Activated CD4-positive, alpha-beta T cell treated with anti-CD3 and anti-CD28 coated beads, Interleukin-2, Interleukin-6, amounts not matched to agents 100 ng/mL and 50 ng/mL, durations not matched to agents 16 hours and 8 hours (primary cell): ENCODE results near the gene SLAMF6.
A peak's percentile ranks its signal among the peaks of the same experiment; 100 is the strongest.
"Not testable (repeated sequence)": the region's sequence is repeated elsewhere in the genome, so short reads cannot be mapped to it uniquely, and the experiment has no call there.

ENCODE experiments used
- DNase-seq: peaks from one replicate; pipeline ENCODE4 v3.0.0-alpha.2; 2020

Gene SLAMF6

DNA sequence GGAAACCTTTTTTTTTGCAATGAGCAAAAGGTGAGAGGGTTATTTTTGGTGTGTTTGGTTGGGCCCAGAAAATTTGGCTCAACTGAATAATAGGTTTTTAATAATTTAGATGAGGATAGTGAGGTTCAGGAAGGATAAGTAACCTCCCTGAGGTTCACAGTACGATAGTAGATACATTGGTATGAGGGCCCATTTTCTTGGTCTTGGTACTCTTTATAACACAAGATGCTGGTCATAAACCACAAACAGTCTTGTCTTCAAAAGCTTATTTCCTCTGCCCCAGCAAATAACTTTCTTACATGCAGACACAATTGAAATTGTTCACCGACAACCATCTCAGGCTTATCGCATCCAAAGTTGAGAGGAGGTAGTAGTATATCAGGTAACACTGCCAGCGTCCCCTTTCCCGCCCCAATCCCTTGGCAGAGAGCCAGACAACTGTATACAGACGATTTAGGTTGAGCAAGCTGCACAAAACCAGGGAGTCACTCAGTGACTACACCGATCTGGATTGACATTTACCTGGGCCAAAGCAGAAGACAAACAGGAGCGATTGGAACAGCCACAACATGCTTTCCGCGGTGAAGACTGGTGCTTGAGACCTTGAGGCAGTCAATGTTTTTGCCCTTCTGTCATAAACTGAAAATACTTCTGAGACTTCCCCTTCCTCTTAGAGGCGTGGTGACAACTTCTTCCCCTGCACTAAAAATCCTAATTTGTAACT, at the start of gene SLAMF6:
SLAMF6 (minus strand) TSS at position 634 of the 724 bp plus-strand sequence; CDS start at position 571, 63 bp downstream.
- DNase-seq = peak; percentile 63

DNA sequence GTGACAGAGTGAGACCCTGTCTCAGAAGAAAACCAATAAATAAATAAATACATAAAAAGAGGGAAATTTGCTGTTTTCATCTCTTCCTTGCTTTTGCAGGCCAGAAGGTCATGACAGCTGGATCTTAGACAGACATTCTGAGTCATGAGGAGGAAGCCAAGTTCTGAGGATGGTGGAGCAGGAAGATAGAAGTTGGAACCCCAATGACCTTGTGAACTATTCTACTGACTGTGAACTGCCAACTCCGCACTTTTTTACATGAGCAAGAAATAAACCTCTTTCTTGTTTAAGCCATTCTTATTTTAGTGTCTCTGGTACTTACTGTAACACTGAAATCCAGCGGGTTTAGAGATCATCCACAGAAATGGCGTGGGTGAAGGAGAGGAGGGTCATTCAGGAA, 47.8 kb upstream of the SLAMF6 start:
- no peak for DNase-seq

- DNase-seq = no peak
These were observed 46.8 kb upstream of the SLAMF6 start for GRCh38 chr1:160569806-160570205.

DNA sequence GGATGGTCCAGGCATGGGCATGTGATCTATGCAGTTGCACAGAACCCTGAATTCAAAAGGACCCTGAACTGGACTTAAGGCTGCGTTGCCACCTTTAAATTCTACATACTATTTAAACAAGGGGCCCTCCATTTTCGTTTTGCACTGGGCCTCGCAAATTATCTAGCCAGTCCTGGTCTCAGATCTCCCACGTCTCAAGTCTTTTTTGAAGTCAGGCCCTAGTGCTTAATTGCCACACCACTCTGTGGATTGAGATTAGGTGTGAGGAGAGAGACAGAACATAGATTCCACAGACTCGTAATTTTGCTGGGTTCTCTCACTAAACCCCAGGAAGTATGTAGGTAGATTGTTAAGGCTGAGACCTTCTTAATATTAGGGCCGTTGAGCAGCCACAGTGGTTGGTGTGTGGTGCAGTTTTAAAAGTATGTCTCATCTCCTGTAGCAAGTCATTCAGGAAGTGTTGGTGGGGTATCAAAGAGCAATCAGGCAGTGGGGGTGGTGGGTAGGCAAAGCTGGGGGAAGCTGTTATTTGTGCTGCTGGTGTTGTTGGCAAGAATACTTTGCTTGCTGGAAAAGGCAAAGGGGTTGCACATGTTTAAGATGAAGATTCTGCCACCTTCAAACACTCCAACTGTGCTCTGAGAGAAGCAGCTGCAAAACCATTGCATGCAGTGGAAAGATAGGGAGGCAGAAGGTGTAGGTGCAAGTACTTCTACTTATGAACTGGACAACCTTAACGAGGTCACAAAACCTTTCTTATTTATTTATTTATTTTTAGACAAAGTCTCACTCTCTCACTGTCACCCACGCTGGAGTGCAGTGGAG, 45.0 kb upstream of the SLAMF6 start:
- DNase-seq = peak; percentile 84

DNA sequence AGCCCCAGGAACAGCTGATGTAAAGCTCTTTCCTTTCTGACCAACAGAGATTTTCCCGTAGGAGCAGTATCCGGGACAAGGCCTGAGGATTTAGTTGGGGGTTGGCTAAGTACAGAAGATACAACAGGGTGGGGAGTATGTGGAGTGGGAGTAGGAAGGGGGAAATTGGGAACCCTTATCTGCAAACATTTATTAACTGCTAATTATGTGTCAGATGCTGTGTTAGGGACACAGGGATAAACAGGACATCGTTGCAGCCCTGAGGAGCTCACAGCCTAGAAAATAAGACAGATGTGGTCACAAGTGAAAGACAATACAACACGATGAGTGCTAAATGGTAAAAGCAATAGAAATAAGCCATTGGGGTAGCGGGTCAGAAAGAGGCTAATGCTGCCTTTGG, 44.3 kb upstream of the SLAMF6 start:
- DNase-seq = no peak

- DNase-seq = no peak
These were observed 42.5 kb upstream of the SLAMF6 start for GRCh38 chr1:160565564-160565963.

DNA sequence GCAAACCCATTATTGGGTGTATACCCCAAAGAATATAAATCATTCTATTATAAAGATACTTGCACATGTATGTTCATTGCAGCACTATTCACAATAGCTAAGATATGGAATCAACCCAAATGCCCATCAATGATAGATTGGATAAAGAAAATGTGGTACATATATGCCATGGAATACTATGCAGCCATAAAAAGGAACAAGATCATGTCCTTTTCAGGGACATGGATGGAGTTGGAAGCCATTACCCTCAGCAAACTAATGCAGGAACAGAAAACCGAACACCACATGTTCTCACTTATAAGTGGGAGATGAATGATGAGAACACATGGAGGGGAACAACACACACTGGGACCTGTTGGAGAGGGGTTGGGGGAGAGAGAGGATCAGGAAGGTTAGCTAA, 40.2 kb upstream of the SLAMF6 start:
- not testable (repeated sequence) for DNase-seq

DNA sequence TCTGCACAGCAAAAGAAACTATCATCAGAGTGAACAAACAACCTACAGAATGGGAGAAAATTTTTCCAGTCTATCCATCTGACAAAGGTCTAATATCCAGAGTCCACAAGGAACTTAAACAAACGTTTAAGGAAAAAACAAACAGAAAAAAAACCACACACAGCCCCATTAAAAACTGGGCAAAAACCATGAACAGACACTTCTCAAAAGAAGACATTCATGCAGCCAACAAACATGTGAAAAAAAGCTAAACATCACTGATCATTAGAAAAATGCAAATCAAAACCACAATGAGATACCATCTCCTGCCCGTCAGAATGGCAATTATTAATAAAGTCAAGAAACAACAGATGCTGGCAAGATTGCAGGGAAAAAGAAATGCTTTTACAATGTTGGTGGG, 39.7 kb upstream of the SLAMF6 start:
- DNase-seq = not testable (repeated sequence)

- no peak for DNase-seq
These were observed 37.8 kb upstream of the SLAMF6 start for GRCh38 chr1:160560806-160561205.

DNA sequence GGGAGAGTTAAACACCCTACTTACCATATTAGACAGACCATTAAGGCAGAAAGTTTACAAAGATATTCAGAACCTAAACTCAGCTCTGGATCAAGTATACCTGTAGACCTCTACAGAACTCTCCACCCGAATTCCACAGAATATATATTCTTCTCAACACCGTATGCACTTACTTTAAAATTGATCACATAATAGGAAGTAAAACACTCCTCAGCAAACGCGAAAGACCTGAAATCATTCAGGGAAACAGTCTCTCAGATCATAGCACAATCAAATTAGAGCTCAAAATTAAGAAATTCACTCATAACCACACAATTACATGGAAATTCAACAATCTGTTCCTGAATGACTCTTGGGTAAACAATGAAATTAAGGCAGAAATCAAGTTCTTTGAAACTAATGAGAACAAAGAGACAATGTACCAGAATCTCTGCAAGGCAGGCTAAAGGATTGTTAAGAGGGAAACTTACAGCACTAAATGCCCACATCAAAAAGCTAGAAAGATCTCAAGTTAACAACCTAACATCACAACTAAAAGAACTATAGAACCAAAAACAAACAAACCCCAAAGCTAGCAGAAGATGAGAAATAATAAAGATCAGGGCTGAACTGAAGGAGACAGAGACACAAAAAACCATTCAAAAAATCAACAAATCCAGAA, 37.1 kb upstream of the SLAMF6 start:
- DNase-seq = no peak

GRCh38 chr1:160559437-160559836, 36.4 kb upstream of the SLAMF6 start:
- DNase-seq = not testable (repeated sequence)

- no peak for DNase-seq
These were observed 35.8 kb upstream of the SLAMF6 start for GRCh38 chr1:160558660-160559380.

- DNase-seq = no peak
These were observed 30.7 kb upstream of the SLAMF6 start for GRCh38 chr1:160553778-160554177.

GRCh38 chr1:160552425-160552824, 29.4 kb upstream of the SLAMF6 start:
- no peak for DNase-seq

DNA sequence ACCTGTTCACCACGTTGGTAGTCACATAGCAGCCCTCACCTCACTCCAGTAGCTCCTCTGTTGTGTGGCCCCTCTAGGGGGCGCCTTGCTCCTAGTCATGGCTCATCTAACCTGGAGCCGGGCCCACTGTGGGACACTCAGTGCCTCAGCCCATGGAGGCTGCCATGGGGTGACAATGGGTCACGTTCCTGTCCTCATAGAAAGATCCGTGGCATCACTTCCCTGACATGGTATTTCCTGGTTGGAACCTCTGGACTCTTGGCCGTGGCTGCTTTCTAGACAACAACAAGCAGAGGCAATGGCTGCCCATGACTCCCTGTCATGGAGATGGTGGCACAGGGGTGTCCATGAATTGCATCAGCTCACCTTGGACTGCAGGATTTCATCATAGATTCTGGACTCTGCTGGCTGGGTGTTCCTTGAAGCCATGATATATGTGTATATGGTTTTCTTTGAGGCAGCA, 27.5 kb upstream of the SLAMF6 start:
- DNase-seq = peak; percentile 60

- DNase-seq = no peak
These were observed 26.6 kb upstream of the SLAMF6 start for GRCh38 chr1:160549665-160550006.

- DNase-seq = no peak
These were observed 26.1 kb upstream of the SLAMF6 start for GRCh38 chr1:160548960-160549664.

DNA sequence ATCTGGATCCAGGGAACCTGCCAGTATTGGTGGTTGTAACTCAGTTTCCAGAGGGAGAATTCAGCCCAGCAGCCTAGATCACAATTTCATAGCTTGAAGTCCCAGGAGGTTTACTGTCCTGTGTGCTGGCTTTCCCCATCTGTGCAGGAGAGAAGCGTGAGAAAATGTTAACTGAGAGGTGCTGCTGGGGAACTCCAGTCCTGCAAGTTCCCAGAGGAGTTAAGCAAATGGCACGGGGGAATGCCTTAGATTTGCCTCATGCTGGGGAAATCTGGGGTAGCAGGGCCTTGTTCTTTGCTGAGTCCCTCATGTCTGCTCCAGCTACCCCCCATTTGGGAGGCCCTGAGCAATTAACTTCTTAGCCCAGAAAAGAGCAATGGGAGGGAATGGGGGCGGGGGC, 25.1 kb upstream of the SLAMF6 start:
- no peak for DNase-seq

DNA sequence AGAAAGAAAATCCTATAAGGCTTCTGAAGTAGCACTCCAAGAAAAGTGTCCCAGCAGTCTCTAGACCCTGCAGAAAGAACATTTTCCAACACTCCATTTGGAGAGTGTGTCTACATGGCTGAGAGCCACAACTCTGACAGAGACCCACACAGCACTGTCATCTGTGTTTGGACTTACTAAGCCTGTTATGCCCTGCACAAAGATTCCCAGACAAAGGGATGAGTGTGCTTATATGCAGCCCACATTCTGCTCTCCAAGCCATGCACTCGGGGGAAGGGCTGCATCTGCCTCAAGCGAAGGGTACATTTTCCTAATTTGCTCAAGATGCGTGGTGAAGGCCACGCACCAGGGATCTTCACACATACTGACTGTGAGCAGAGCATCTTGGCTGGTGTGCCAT, 24.4 kb upstream of the SLAMF6 start:
- no peak for DNase-seq

GRCh38 chr1:160546942-160547341, 23.9 kb upstream of the SLAMF6 start:
- DNase-seq = no peak

GRCh38 chr1:160544647-160545046, 21.6 kb upstream of the SLAMF6 start:
- DNase-seq = peak; percentile 50

DNA sequence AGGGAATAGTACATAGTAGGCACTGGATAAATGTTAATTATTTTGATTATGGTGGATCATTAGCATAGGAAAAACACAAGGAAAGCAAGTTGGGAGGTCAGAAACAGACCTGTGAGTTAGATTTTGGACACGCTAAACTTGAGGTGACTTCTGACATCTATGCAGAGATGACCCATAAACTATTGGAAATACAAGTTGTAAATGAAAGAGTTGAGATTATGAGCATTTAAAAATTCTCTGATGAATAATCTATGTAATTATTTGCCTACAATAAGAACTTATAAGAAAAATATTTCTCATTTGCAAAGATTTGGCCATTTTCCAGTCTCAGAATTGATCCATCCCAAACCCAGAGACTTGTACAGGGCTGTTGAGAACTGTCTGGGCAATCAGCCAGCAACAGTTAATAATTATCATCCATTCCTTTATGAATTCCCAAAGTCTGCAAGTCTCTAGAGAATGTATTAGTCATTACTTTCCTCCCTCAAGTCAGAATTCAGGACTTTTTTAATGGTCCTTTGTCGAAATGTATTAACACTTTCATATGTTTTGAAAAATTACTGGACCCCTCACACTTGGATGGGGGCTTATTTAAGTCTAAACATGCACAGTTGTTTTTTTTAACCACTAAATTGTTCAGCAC, 19.4 kb upstream of the SLAMF6 start:
- no peak for DNase-seq
